Spleen (tissue), 11 donors: ENCODE results near the gene L3MBTL3. TPM values are rescaled to one million over a fixed set of nuclear protein-coding genes. Genes with fewer than 3 reads are reported as not detected.

ENCODE experiments used
- DNase-seq: peaks from one replicate; pipeline ENCODE4 v3.0.0-alpha.2; 2020
- H3K27ac ChIP-seq, 8 donors: fragments of 200-600 bp; sonication (generic) in 7 of 8; 1 replicate in 4 of 8; 2 replicates in 4 of 8; pipeline versions ENCODE4 v1.5.0 to v1.8.0; 2016 to 2021; ENCODE audit warnings: inconsistent platforms in 4 of 8, mild to moderate bottlenecking in 4 of 8, moderate library complexity in 1 of 8
- H3K27me3 ChIP-seq, 7 donors: fragments of 200-600 bp; sonication (generic) in 6 of 7; replicated peaks in 1 of 7; 1 replicate in 4 of 7; 2 replicates in 3 of 7; pipeline versions ENCODE4 v1.5.0 to v1.8.0; 2016 to 2021; ENCODE audit warnings: inconsistent platforms in 3 of 7, mild to moderate bottlenecking in 1 of 7
- H3K36me3 ChIP-seq, 6 donors: fragments of 200-600 bp; sonication (generic) in 5 of 6; 1 replicate in 4 of 6; 2 replicates in 2 of 6; pipeline versions ENCODE4 v1.5.0 to v1.8.0; 2016 to 2021; ENCODE audit warnings: inconsistent platforms in 2 of 6
- H3K4me1 ChIP-seq, 6 donors: fragments of 200-600 bp; sonication (generic) in 5 of 6; 1 replicate in 3 of 6; 2 replicates in 3 of 6; pipeline versions ENCODE4 v1.5.0 to v1.8.0; 2016 to 2021; ENCODE audit warnings: inconsistent platforms in 3 of 6
- H3K4me3 ChIP-seq, 8 donors: fragments of 200-600 bp; sonication (generic) in 7 of 8; 1 replicate in 4 of 8; 2 replicates in 4 of 8; pipeline versions ENCODE4 v1.5.0 to v1.8.0; 2016 to 2021; ENCODE audit warnings: inconsistent platforms in 4 of 8, mild to moderate bottlenecking in 4 of 8, moderate library complexity in 2 of 8
- H3K9me3 ChIP-seq, 8 donors: fragments of 200-600 bp; sonication (generic) in 7 of 8; 1 replicate in 4 of 8; 2 replicates in 4 of 8; pipeline versions ENCODE4 v1.5.0 to v1.8.0; 2016 to 2021; ENCODE audit warnings: inconsistent platforms in 4 of 8
- CTCF ChIP-seq, 11 experiments: fragments of 200-600 bp in 7 of 11; fragments of 450-650 bp in 4 of 11; sonication (generic) in 4 of 11; IDR thresholded peaks in 8 of 11; conservative IDR thresholded peaks in 3 of 11; 1 replicate in 7 of 11; 2 replicates in 4 of 11; pipeline versions ENCODE4 v1.4.0 to v1.8.0; 2016 to 2021; ENCODE audit warnings: antibody characterized with exemption in 11 of 11, inconsistent platforms in 4 of 11, mild to moderate bottlenecking in 1 of 11
- POLR2A ChIP-seq, 3 donors: fragments of 450-650 bp; IDR thresholded peaks; one replicate each; pipeline ENCODE4 v1.5.1; 2017; ENCODE audit warnings: antibody characterized with exemption in 3 of 3, mild to moderate bottlenecking in 1 of 3
- POLR2AphosphoS5 ChIP-seq, 3 donors: sonication (generic); formaldehyde crosslinking; IDR thresholded peaks; one replicate each; pipeline ENCODE4 v1.5.1; 2017; ENCODE audit warnings: antibody characterized with exemption in 3 of 3
- WGBS, 5 donors: extraction: QIAGEN DNeasy Blood & Tissue Kit in 3 of 5; methylation state at CpG; one replicate each; pipeline versions ENCODE4 v1.1.5 to v1.1.7; 2013 to 2018; 5-methylcytosine and 5-hydroxymethylcytosine counted together
- intact Hi-C: fragments of 100-400 bp; cut with DNase I; formaldehyde crosslinking; loops from one replicate; pipeline ENCODE4 v1.15.0; 2023; ENCODE audit warnings: low total_unique reads
- polyA plus RNA-seq, 3 donors: library from polyadenylated mRNA; stranded (reverse); fragments of 200-250 nt; gene quantifications; one replicate each; pipeline ENCODE4 v1.2.1, GENCODE V29; 2013
- total RNA-seq, 7 donors: library from RNA; depleted of rRNA in 3 of 7; stranded (reverse); fragments of >200 nt in 3 of 7; fragmentation: NEBNext Ultra II Directional in 4 of 7; extraction: Animal tissue kit (Norgen Biotek cat#: 25700) in 4 of 7; gene quantifications; one replicate each; pipeline versions ENCODE4 v1.1.0 to v1.2.1, GENCODE V29; 2016 to 2021
- donor health status: healthy with polysubstance abuse.
- donor health status: DM: no; HTN: no; CAD: no; lungs with moderate emphysema.
- donor health status: DM: no; HTN: no; CAD: no.
- donor health status: Bipolar disorder and iron deficiency.
- donor health status: healthy.
- donor health status: DM: no; HTN: no; CAD: no.
- donor health status: DM: yes; HTN: yes; CAD: no.

The L3MBTL3 gene
- total and polyA plus RNA-seq, 10 donors: 7.0 to 45.6 (median 26.0) TPM

GRCh38 chr6:130027948-130028347, 9.6 kb downstream of the L3MBTL3 start:
- H3K27ac ChIP-seq: peak overlapping the region; percentile 28 to 76 (median 57)
- intact Hi-C loops: loop anchor here (10.0 kb wide), 1 partner anchor 433 kb away; no protein-coding TSS in a partner anchor

GRCh38 chr6:130029163-130029562, 10.8 kb downstream of the L3MBTL3 start:
- WGBS, 5 donors: 66 to 81% (median 75%) methylated on average over 6 of the region's 6 CpGs
- Histone ChIP-seq H3K36me3 (peaks cover 0 to 41% (median 4%) of the 10 kb centered on the region in 6 donors), H3K4me1 (peaks cover 14 to 58% (median 26%) of the 10 kb centered on the region in 6 donors), H3K27me3 (no peaks in the 10 kb centered on the region), H3K9me3 (no peaks in the 10 kb centered on the region), H3K4me3 (no peak overlapping the region), H3K27ac (peak overlapping the region; percentile 39 to 76 (median 57))
- TF ChIP-seq POLR2AphosphoS5 (IDR thresholded peaks at IDR 0.05): no peak
- TF ChIP-seq CTCF (IDR thresholded peaks at IDR 0.05 in 8 of 11, conservative IDR thresholded peaks at IDR 0.05 in 3 of 11): no peak
- TF ChIP-seq POLR2A (IDR thresholded peaks at IDR 0.05): no peak
- DNase-seq: no peak
- intact Hi-C loops: loop anchor here (10.0 kb wide), 1 partner anchor 434 kb away; no protein-coding TSS in a partner anchor

More at GRCh38 chr6:130027948-130028347, 9.6 kb downstream of the L3MBTL3 start:
- no peaks in the 10 kb centered on the region for H3K9me3 ChIP-seq
- DNase-seq: no peak
- no peak for TF ChIP-seq POLR2AphosphoS5 (IDR thresholded peaks at IDR 0.05)
- no peak for TF ChIP-seq POLR2A (IDR thresholded peaks at IDR 0.05)
- TF ChIP-seq CTCF (IDR thresholded peaks at IDR 0.05 in 8 of 11, conservative IDR thresholded peaks at IDR 0.05 in 3 of 11): no peak
- 35 to 49% (median 41%) methylated on average over 1 of the region's 1 CpG for WGBS, 5 donors
- peaks cover 0 to 46% (median 4%) of the 10 kb centered on the region in 6 donors for H3K36me3 ChIP-seq
- H3K4me3 ChIP-seq: no peak overlapping the region
- no peaks in the 10 kb centered on the region for H3K27me3 ChIP-seq
- H3K4me1 ChIP-seq: peaks cover 14 to 49% (median 24%) of the 10 kb centered on the region in 6 donors

GRCh38 chr6:130032758-130033340, 14.5 kb downstream of the L3MBTL3 start:
- WGBS, 5 donors: 83 to 93% (median 86%) methylated on average over 9 of the region's 9 CpGs
- Histone ChIP-seq H3K4me1 (peaks cover 16 to 82% (median 26%) of the 10 kb centered on the region in 6 donors), H3K4me3 (no peak overlapping the region), H3K27me3 (no peaks in the 10 kb centered on the region), H3K27ac (no peak overlapping the region), H3K36me3 (peaks cover 0 to 24% (median 1%) of the 10 kb centered on the region in 6 donors), H3K9me3 (no peaks in the 10 kb centered on the region)
- TF ChIP-seq POLR2AphosphoS5 (IDR thresholded peaks at IDR 0.05): no peak
- no peak for DNase-seq
- intact Hi-C loops: no loop called here

- Histone ChIP-seq H3K4me1 (peaks cover 6 to 71% (median 16%) of the 10 kb centered on the region in 6 donors), H3K4me3 (no peak overlapping the region), H3K36me3 (peaks cover 0 to 24% (median 1%) of the 10 kb centered on the region in 6 donors), H3K27me3 (no peaks in the 10 kb centered on the region), H3K27ac (peak overlapping the region in 1 of 8 donors; percentile 57), H3K9me3 (no peaks in the 10 kb centered on the region)
- intact Hi-C loops: no loop called here
- TF ChIP-seq POLR2AphosphoS5 (IDR thresholded peaks at IDR 0.05) (no peak), POLR2A (IDR thresholded peaks at IDR 0.05) (no peak), CTCF (IDR thresholded peaks at IDR 0.05 in 8 of 11, conservative IDR thresholded peaks at IDR 0.05 in 3 of 11) (no peak)
- DNase-seq: no peak
- WGBS, 5 donors: 66 to 81% (median 78%) methylated on average over 5 of the region's 5 CpGs
Measured at GRCh38 chr6:130033949-130034348, 15.6 kb downstream of the L3MBTL3 start.
